ENCODE measurements around the gene GRAMD1C.

DNA sequence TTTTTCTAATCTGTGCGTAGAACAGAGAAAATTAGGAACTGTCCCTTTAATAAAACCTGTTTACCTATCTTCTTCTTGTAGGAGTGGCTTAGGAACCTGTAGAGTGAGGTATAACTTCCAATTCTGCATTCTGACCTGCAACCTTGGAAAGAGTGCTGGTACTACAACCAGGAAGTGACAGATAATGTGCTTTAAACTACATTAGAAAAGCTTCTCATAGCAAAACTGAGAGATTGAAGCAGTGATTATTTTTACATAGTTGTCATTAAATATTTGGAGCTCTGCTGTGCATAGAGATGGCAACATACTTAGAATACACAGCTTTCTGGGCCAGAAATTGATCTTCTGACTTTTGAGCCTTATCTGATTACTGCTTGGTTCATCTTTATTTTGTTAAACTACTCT is 58.8 kb downstream of the GRAMD1C start:
- no peak for TF ChIP-seq CTCF (IDR thresholded peaks at IDR 0.05)
- no peak for TF ChIP-seq POLR2A (IDR thresholded peaks at IDR 0.05)
- TF ChIP-seq EP300 (IDR thresholded peaks at IDR 0.05), result no peak

Measured in suprapubic skin (tissue), 3 donors.